Loucy (cell line): ENCODE results near the gene SLFN12.

Experiments used
- CTCF ChIP-seq: fragments of 200-600 bp; sonication (generic); conservative IDR thresholded peaks from 2 replicates; pipeline ENCODE4 v1.5.1; 2014; ENCODE audit warnings: mild to moderate bottlenecking, antibody characterized with exemption, low read length
- EZH2phosphoT487 ChIP-seq: fragments of 200-600 bp; IDR thresholded peaks from 2 replicates; pipeline ENCODE4 v1.6.1; 2018; ENCODE audit warnings: antibody characterized with exemption, mild to moderate bottlenecking, moderate library complexity, borderline replicate concordance

- TF ChIP-seq CTCF: peak; percentile 7; the same call in 1 of the 2 replicates
- TF ChIP-seq EZH2phosphoT487: no peak
These were observed 985 bp upstream of the SLFN12 start for GRCh38 chr17:35433075-35433894.
